ENCODE results near the gene TANC1. TPM values are rescaled to one million over a fixed set of nuclear protein-coding genes. Genes with fewer than 3 reads are reported as not detected.

Gene TANC1
- total and polyA plus RNA-seq, 2 of the 4 experiments (the other 2 are of a cell fraction), result 10.2 to 12.9 TPM

GRCh38 chr2:159084384-159085370 lies 116.2 kb downstream of the TANC1 start:
- WGBS, 2 experiments (ENCODE audit: extremely low coverage in 2 of 2, insufficient read length in 1 of 2), result no CpG with 5 or more reads among the region's 7 CpGs

More at GRCh38 chr2:159084384-159085370, 116.2 kb downstream of the TANC1 start:
- peaks cover 28% of the 10 kb centered on the region for H3K9me1 ChIP-seq (ENCODE audit: insufficient read depth, low read length)
- no peaks in the 10 kb centered on the region for H3K27me3 ChIP-seq (ENCODE audit: control insufficient read depth, insufficient read depth, low read length)
- H2BK20ac ChIP-seq (ENCODE audit: low read depth, low read length), result peak overlapping the region; percentile 16
- in situ Hi-C loops (cut with MboI; ENCODE audit: low sequenced_read_pairs), result no loop called here
- H2AK9ac ChIP-seq (replicated peaks; ENCODE audit: low read depth, low read length, poor library complexity), result no peak overlapping the region
- H3K23ac ChIP-seq (ENCODE audit: low read depth, low read length), result peak overlapping the region; percentile 54; the same call in 1 of the 2 replicates
- dilution Hi-C loops (cut with HindIII; ENCODE audit: low sequenced_read_pairs, unreplicated experiment), result no loop called here
- peak overlapping the region; percentile 55 for H3K4ac ChIP-seq (ENCODE audit: low read depth, low read length)
- H3K4me3 ChIP-seq (ENCODE audit: insufficient read depth, low read depth, low read length), result no peak overlapping the region
- peak overlapping the region; percentile 32; the same call in 1 of the 2 replicates for H3K18ac ChIP-seq (ENCODE audit: low read depth, low read length)
- H4K20me1 ChIP-seq (ENCODE audit: insufficient read depth, low read length), result no peaks in the 10 kb centered on the region
- H3K56ac ChIP-seq (ENCODE audit: extremely low read depth, insufficient read depth, low read length), result no peak overlapping the region
- no peaks in the 10 kb centered on the region for H3K36me3 ChIP-seq (ENCODE audit: control insufficient read depth, insufficient read depth, low read length)
- DNase-seq (peak; percentile 40), ATAC-seq (ENCODE audit: low read depth) (no peak)
- peak overlapping the region; percentile 64; the same call in 1 of the 2 replicates for H3K14ac ChIP-seq (replicated peaks; ENCODE audit: low read depth, low read length)
- no peak overlapping the region for H3K9ac ChIP-seq (ENCODE audit: low read depth, low read length)
- intact Hi-C loops (cut with micrococcal nuclease), result no loop called here
- H2AK5ac ChIP-seq (ENCODE audit: low read depth, low read length), result peak overlapping the region; percentile 60; the same call in 1 of the 2 replicates
- peak overlapping the region; percentile 23; the same call in 1 of the 2 replicates for H4K5ac ChIP-seq (ENCODE audit: low read depth, low read length)
- H3K4me2 ChIP-seq (ENCODE audit: low read depth, low read length), result no peak overlapping the region
- ChIA-PET POLR2A (ENCODE audit: unreplicated experiment) (no interaction called here), CTCF (interaction anchor here (0.6 kb wide), 1 partner anchor 356 kb away, joined by 3 read pairs; no protein-coding TSS in a partner anchor)
- H4K91ac ChIP-seq (ENCODE audit: insufficient read depth, low read depth, low read length), result peak overlapping the region; percentile 26; the same call in 1 of the 2 replicates
- peaks cover 36 to 53% of the 10 kb centered on the region in 2 experiments for H3K79me1 ChIP-seq (ENCODE audit: low read depth in 1 of 2, low read length in 2 of 2)
- no peak for TF ChIP-seq BHLHE40 (IDR thresholded peaks at IDR 0.05; ENCODE audit: low read depth, low read length)
- no peak for TF ChIP-seq MXI1 (IDR thresholded peaks at IDR 0.05; ENCODE audit: borderline replicate concordance, low read depth, low read length)
- no peak for TF ChIP-seq POLR2A (IDR thresholded peaks at IDR 0.05; ENCODE audit: low read depth, low read length)
- no peak for TF ChIP-seq RAD21 (IDR thresholded peaks at IDR 0.05; ENCODE audit: low read length)
- no peak for TF ChIP-seq NFE2L2 (IDR thresholded peaks at IDR 0.05; ENCODE audit: low read depth, low read length)
- no TSS peak for BruUV-seq (replicated peaks)
- H2BK5ac ChIP-seq (ENCODE audit: low read depth, low read length, poor library complexity, severe bottlenecking), result no peak overlapping the region
- peak overlapping the region in 1 of 2 experiments; percentile 25; a peak in 2 of 4 replicates for H4K8ac ChIP-seq (ENCODE audit: low read depth in 2 of 2, low read length in 2 of 2)
- H3K27ac ChIP-seq (ENCODE audit: insufficient read depth, low read length), result no peak overlapping the region; the same call in 1 of the 2 replicates
- peak overlapping the region; percentile 50; the same call in 1 of the 2 replicates for H2BK120ac ChIP-seq (ENCODE audit: low read depth, low read length)
- H2BK15ac ChIP-seq (ENCODE audit: low read depth, low read length), result peak overlapping the region; percentile 24; the same call in 1 of the 3 replicates
- H3K4me1 ChIP-seq (ENCODE audit: control insufficient read depth, insufficient read depth, low read length), result peaks cover 24% of the 10 kb centered on the region
- H2AFZ ChIP-seq (replicated peaks; ENCODE audit: low read length, poor library complexity), result no peak overlapping the region
- no peaks in the 10 kb centered on the region for H3K9me3 ChIP-seq (ENCODE audit: control insufficient read depth, insufficient read depth, low read length)

All from IMR-90 (cell line).